Cardiac septum (tissue), 1 donor: ENCODE results near the gene CAMK2B. TPM values are rescaled to one million over a fixed set of nuclear protein-coding genes. Genes with fewer than 3 reads are reported as not detected.
A peak's percentile ranks its signal among the peaks of the same experiment; 100 is the strongest.

Source experiments
- DNase-seq: peaks from one replicate; pipeline ENCODE4 v3.0.0-alpha.2; 2020; ENCODE audit warnings: low spot score
- intact Hi-C: fragments of 100-400 bp; cut with DNase I; formaldehyde crosslinking; loops from one replicate; pipeline ENCODE4 v1.14.0; 2022
- total RNA-seq: library from RNA; stranded (reverse); fragmentation: NEBNext Ultra II Directional; extraction: Animal tissue kit (Norgen Biotek cat#: 25700); gene quantifications from one replicate; pipeline ENCODE4 v1.2.1, GENCODE V29; 2021
- donor health status: DM: no; HTN: no; CAD: no.

CAMK2B gene
- total RNA-seq, 1 donor from 2014 or later: 149 TPM

GRCh38 chr7:44333911-44334733, 8.7 kb upstream of the CAMK2B start:
- DNase-seq: no peak
- intact Hi-C loops: loop anchor here (10.0 kb wide), 1 partner anchor 141 kb away; no protein-coding TSS in a partner anchor

DNA sequence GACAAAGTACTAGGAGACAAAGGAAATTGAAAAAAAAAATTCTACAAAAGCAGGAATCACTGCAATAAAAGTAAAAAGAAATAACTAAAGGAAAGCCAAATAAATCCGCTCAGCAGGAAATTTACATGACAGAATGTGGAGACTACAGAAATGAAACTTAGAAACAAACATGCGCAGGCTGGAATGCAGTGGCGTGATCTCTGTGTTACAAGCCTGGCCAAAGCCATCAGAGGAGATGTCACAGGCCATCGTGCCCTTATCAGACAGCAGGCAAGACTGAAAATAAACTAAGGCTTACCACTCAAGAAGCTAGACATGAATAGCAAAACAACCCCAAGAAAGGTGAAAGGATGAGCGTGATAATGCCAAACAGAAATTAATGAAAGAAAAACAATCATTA, 6.3 kb upstream of the CAMK2B start:
- intact Hi-C loops: loop anchor here (10.0 kb wide), 1 partner anchor 143 kb away; no protein-coding TSS in a partner anchor
- no peak for DNase-seq

GRCh38 chr7:44330331-44330730, 4.9 kb upstream of the CAMK2B start:
- intact Hi-C loops: loop anchor here (10.0 kb wide), 1 partner anchor 144 kb away; no protein-coding TSS in a partner anchor
- DNase-seq: no peak

- peak; percentile 69 for DNase-seq
- intact Hi-C loops: loop anchor here (10.0 kb wide), 2 partner anchors 145 to 195 kb away; no protein-coding TSS in a partner anchor
Measured at GRCh38 chr7:44329888-44330287, 4.5 kb upstream of the CAMK2B start.

- intact Hi-C loops: loop anchor here (10.0 kb wide), 1 partner anchor 194 kb away; no protein-coding TSS in a partner anchor
Measured at GRCh38 chr7:44329081-44329480, 3.7 kb upstream of the CAMK2B start.

GRCh38 chr7:44327981-44328380, 2.6 kb upstream of the CAMK2B start:
- peak; percentile 47 for DNase-seq
- intact Hi-C loops: loop anchor here (10.0 kb wide), 1 partner anchor 193 kb away; no protein-coding TSS in a partner anchor

More at GRCh38 chr7:44329081-44329480, 3.7 kb upstream of the CAMK2B start:
- DNase-seq: no peak

- peak; percentile 73 for DNase-seq
- intact Hi-C loops: loop anchor here (10.0 kb wide), 1 partner anchor 192 kb away; no protein-coding TSS in a partner anchor
Measured at GRCh38 chr7:44326261-44327125, 1.1 kb upstream of the CAMK2B start.

DNA sequence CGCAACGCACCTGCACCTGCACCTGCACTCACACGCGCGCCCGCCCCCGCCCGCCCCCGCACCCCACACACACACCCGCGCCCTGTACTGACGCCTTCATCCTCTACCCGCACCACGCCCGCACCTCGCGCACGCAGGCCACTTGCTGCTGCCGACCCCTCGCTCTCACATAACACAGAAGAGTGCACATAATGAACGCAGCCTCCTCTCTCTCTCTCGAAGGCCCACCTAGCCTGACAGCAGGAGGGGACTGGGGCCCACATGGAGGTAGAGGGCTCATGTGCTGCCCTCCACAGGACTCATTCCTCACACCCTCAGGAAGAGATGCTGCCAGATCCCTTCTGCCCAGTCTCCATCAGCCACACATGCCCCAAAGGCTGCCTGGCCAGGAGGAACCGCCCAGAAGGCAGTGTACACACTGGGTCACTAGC, 432 bp upstream of the CAMK2B start:
- peak; percentile 76 for DNase-seq
- intact Hi-C loops: loop anchor here (10.0 kb wide), 1 partner anchor 191 kb away; no protein-coding TSS in a partner anchor

DNA sequence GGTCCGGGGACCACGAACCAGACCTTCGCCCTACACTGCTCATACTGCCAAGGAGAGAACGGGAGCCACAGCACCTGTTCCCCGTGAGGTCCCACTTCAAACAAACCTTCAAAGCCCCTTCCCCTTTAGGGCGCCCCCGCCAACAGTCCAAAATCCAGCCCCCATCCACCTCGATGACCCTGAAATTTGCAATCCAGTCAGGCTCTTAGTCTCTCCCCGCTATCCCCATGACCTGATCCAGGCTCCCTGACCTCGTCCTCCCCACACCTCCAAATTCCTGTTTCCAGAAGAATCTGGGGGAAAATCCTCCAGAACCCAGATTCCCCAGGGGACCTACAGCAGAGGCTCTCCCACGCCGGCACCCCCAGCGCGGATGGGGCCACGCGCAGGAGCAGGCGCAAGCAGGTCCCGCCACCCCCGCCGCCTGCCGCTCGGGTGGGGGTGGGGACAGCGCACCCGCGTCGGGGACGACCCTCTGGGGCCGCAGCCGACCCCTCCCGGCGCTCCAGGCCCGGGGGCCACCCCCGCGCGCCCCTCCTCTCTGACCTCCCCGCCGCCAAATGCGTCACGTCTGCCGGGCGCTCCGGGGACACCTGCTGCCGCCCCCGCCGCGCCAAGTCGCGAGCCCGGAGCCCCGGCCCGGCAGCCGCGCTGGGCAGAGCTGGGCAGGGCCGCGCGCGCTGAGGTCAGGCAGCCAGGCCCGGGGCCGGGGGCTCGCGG, 753 bp downstream of the CAMK2B start:
- DNase-seq: peak; percentile 69
- intact Hi-C loops: loop anchor here (10.0 kb wide), 1 partner anchor 190 kb away; no protein-coding TSS in a partner anchor

DNA sequence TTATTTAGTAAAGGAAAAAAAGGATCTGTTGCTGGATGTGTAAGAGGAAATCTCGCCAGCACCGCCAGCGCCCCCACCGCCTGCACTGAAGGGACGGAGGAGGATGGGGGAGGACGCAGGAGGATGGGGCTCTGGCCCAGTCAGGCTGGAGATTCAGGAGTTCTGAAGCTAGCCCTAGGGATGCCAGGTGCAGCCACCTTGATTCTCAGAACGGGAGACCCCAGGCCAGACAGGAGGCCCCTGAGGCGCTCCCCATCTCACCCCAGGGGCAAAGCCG, 1.3 kb downstream of the CAMK2B start:
- peak; percentile 75 for DNase-seq
- intact Hi-C loops: loop anchor here (10.0 kb wide), 1 partner anchor 189 kb away; no protein-coding TSS in a partner anchor

DNA sequence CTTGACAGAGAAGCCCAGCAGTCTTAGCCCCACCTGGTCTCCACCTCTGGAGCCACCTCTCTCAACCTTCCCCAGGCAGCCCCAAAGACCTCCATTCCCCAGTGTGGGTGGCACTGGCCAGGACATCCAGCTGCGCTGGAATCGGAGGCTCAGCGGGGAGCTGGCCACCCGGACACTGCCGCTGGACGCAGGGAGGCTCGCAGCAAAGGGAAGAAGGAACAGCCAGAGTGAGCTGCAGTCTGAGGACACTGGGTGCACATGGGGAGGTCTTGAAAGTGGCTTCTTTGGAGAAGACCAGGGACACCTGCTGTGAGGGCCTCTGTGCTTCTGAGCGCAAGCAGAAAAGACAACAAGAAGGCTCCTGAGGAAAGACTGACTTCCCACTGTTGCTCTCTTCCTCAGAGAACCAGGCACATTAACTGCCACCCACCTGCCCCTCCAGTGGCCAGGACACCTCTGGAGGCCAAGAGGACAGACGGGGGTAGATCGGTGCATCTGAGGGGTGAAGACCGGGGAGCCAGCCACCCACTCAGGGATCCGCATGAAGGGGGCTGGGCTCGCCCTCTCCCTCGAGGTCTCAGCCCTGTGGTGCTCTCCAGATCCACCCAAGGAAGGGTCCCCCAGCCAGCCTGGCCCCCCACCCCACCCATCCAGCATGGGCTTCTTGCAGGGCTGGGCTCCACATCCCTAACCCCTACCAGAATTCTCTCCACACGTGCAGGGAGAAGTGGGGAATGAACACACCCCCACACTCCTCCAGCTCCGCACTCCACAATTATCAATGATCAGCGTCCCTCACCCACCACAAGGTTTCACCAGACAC, 1.8 kb downstream of the CAMK2B start:
- intact Hi-C loops: loop anchor here (2.0 to 10.0 kb wide), 2 partner anchors 67 to 189 kb away; no protein-coding TSS in a partner anchor

GRCh38 chr7:44322631-44323363, 2.6 kb downstream of the CAMK2B start:
- DNase-seq: peak; percentile 92
- intact Hi-C loops: loop anchor here (2.0 to 10.0 kb wide), 2 partner anchors 66 to 188 kb away; no protein-coding TSS in a partner anchor

More for the DNA sequence above, 1.8 kb downstream of the CAMK2B start:
- peak; percentile 66 for DNase-seq

- intact Hi-C loops: loop anchor here (2.0 to 10.0 kb wide), 2 partner anchors 65 to 187 kb away; no protein-coding TSS in a partner anchor
- peak; percentile 71 for DNase-seq
Measured at GRCh38 chr7:44321796-44322195, 3.6 kb downstream of the CAMK2B start.

DNA sequence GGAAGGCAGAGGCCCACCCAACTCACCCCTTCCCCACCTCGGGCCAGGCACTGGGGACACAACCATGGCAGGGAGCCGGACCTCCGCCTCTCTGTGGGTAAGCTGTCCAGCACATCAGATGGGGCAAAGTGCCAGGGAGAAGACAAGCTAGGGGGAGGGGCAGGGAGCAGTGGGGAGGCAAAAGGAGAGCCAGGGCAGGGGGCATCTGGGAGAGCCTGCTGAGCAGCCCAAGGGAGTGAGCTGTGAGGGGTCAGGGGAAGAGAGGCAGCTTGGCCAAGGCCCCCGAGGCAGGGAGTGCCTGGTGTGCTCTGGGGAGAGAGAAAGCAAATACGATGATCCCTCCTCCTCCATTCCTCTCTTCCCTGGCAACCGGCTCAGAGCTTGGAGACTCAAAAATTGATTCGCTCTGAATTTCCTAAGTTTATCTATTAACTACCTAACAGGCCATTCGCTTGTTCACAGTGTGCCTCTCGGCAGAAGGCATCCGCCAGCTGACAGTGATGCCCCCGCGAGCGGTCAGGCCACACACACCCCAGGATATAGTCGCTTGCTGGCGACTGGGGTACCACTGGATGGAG, 4.5 kb downstream of the CAMK2B start:
- intact Hi-C loops: loop anchor here (10.0 kb wide), 1 partner anchor 186 kb away; no protein-coding TSS in a partner anchor

DNA sequence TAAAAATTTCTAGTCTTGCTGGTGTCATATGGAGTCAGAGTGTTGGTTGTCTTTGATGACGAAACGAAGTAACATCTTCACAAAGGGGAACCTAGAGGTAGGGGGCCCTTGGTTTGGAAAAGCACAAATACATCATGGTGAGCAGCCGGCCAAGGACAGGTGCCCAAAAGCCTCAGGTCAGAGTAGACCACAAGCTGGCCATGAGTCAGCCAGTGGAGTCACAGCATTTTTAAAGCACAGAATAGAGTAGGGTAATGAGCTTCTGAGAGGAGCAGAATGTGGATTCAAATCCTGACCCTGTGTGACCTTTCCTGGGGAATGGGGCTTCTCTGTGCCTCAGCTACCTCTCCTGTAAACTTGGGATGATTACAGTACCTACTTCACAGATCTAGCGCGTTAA, 5.3 kb downstream of the CAMK2B start:
- intact Hi-C loops: loop anchor here (10.0 kb wide), 1 partner anchor 185 kb away; no protein-coding TSS in a partner anchor
- no peak for DNase-seq

More for the DNA sequence above, 4.5 kb downstream of the CAMK2B start:
- DNase-seq: peak; percentile 71

- DNase-seq: peak; percentile 63
- intact Hi-C loops: no loop called here
Measured at GRCh38 chr7:44318332-44318731, 7.1 kb downstream of the CAMK2B start.
